Measurements from ENCODE around the gene SLC38A2. TPM values are rescaled to one million over a fixed set of nuclear protein-coding genes. Genes with fewer than 3 reads are reported as not detected.
"Not testable (repeated sequence)": the region's sequence is repeated elsewhere in the genome, so short reads cannot be mapped to it uniquely, and the experiment has no call there.

SLC38A2 gene
- total RNA-seq, 3 donors from 2014 or later: 250 to 424 (median 399) TPM

GRCh38 chr12:46343118-46343852 is 29.3 kb downstream of the SLC38A2 start:
- intact Hi-C loops (cut with DNase I; ENCODE audit: low total_unique reads): no loop called here
- Histone ChIP-seq H3K9me3 (no peaks in the 10 kb centered on the region), H3K36me3 (no peaks in the 10 kb centered on the region), H3K4me1 (no peaks in the 10 kb centered on the region), H3K27ac (no peak overlapping the region), H3K27me3 (no peaks in the 10 kb centered on the region), H3K4me3 (no peak overlapping the region)
- TF ChIP-seq POLR2AphosphoS5 (IDR thresholded peaks at IDR 0.05) (no peak), POLR2A (IDR thresholded peaks at IDR 0.05) (no peak)
- TF ChIP-seq, protein P1, sequence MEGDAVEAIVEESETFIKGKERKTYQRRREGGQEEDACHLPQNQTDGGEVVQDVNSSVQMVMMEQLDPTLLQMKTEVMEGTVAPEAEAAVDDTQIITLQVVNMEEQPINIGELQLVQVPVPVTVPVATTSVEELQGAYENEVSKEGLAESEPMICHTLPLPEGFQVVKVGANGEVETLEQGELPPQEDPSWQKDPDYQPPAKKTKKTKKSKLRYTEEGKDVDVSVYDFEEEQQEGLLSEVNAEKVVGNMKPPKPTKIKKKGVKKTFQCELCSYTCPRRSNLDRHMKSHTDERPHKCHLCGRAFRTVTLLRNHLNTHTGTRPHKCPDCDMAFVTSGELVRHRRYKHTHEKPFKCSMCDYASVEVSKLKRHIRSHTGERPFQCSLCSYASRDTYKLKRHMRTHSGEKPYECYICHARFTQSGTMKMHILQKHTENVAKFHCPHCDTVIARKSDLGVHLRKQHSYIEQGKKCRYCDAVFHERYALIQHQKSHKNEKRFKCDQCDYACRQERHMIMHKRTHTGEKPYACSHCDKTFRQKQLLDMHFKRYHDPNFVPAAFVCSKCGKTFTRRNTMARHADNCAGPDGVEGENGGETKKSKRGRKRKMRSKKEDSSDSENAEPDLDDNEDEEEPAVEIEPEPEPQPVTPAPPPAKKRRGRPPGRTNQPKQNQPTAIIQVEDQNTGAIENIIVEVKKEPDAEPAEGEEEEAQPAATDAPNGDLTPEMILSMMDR (IDR thresholded peaks at IDR 0.05): no peak
- DNase-seq (ENCODE audit: low spot score in 2 of 2): no peak

DNA sequence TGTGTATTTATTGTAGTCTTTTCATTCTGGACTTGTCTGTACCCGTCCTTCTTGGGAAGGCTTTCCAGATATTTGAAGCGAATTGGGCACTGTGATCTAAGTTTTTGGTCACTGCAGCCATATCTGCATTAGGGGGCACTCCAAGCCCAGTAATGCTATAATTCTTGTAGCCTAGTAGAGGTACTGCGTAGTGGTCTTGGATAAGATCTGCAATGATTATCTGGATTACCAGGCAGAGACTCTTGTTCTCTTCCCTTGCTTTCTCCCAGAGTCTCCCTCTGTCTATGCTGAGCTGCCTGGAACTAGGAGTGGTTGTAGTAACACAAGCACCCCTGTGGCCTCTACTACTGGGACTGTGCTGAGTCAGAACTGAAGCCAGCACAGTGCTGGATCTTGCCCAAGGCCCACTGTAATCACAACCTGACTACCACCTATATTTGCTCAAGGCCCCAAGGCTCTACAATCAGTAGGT is 30.0 kb downstream of the SLC38A2 start:
- H3K36me3 ChIP-seq: no peaks in the 10 kb centered on the region
- TF ChIP-seq POLR2AphosphoS5 (IDR thresholded peaks at IDR 0.05) (no peak), POLR2A (IDR thresholded peaks at IDR 0.05) (no peak)
- TF ChIP-seq, protein P1 (IDR thresholded peaks at IDR 0.05): peak in 1 of 3 donors; percentile 33
- no peak overlapping the region for H3K27ac ChIP-seq
- no peak for DNase-seq (ENCODE audit: low spot score in 2 of 2)
- H3K27me3 ChIP-seq: no peaks in the 10 kb centered on the region
- no peaks in the 10 kb centered on the region for H3K4me1 ChIP-seq
- H3K9me3 ChIP-seq: no peaks in the 10 kb centered on the region
- intact Hi-C loops (cut with DNase I; ENCODE audit: low total_unique reads): no loop called here
- H3K4me3 ChIP-seq: no peak overlapping the region

- Histone ChIP-seq H3K27ac (no peak overlapping the region), H3K27me3 (no peaks in the 10 kb centered on the region), H3K4me1 (no peaks in the 10 kb centered on the region), H3K4me3 (no peak overlapping the region), H3K9me3 (no peaks in the 10 kb centered on the region), H3K36me3 (no peaks in the 10 kb centered on the region)
- intact Hi-C loops (cut with DNase I; ENCODE audit: low total_unique reads): no loop called here
- TF ChIP-seq POLR2AphosphoS5 (IDR thresholded peaks at IDR 0.05) (no peak), POLR2A (IDR thresholded peaks at IDR 0.05) (no peak)
- TF ChIP-seq, protein P1 (IDR thresholded peaks at IDR 0.05): no peak
- DNase-seq (ENCODE audit: low spot score in 2 of 2): no peak
These were observed 33.5 kb downstream of the SLC38A2 start for GRCh38 chr12:46339051-46339450.

- Histone ChIP-seq H3K9me3 (peaks cover 0 to 9% of the 10 kb centered on the region in 2 donors), H3K27ac (no peak overlapping the region), H3K4me1 (no peaks in the 10 kb centered on the region), H3K36me3 (no peaks in the 10 kb centered on the region), H3K27me3 (no peaks in the 10 kb centered on the region), H3K4me3 (no peak overlapping the region)
- TF ChIP-seq, protein P1 (IDR thresholded peaks at IDR 0.05): no peak
- intact Hi-C loops (cut with DNase I; ENCODE audit: low total_unique reads): no loop called here
- DNase-seq (ENCODE audit: low spot score in 2 of 2): no peak
These were observed 40.3 kb downstream of the SLC38A2 start for GRCh38 chr12:46332260-46332659.

GRCh38 chr12:46325075-46325474 is 47.5 kb downstream of the SLC38A2 start:
- intact Hi-C loops (cut with DNase I; ENCODE audit: low total_unique reads): loop anchor here (10.0 kb wide), 1 partner anchor 680 kb away; no protein-coding TSS in a partner anchor
- H3K4me1 ChIP-seq; H3K4me3 ChIP-seq; H3K36me3 ChIP-seq; H3K27ac ChIP-seq; H3K27me3 ChIP-seq; DNase-seq (ENCODE audit: low spot score in 2 of 2): not testable (repeated sequence)
- H3K9me3 ChIP-seq: peaks cover 3 to 17% of the 10 kb centered on the region in 2 donors
